ENCODE data around the gene FNTB. TPM values are rescaled to one million over a fixed set of nuclear protein-coding genes. Genes with fewer than 3 reads are reported as not detected.

The FNTB gene
- total and polyA plus RNA-seq, 2 experiments from 2014 or later, result 8.6 to 12.5 TPM

- no peaks in the 10 kb centered on the region for H3F3A ChIP-seq (replicated peaks; ENCODE audit: low read depth)
- H3K27me3 ChIP-seq (ENCODE audit: insufficient read depth), result no peaks in the 10 kb centered on the region
- H3K27ac ChIP-seq (ENCODE audit: low read depth), result no peak overlapping the region
- DNase-seq (ENCODE audit: low spot score), result no peak
- Mint-ChIP-seq H3K27ac (no peak overlapping the region), H3K27me3 (ENCODE audit: insufficient read depth, low read depth, poor library complexity) (no peaks in the 10 kb centered on the region), H3K36me3 (ENCODE audit: low read depth) (peaks cover 15% of the 10 kb centered on the region), H3K4me1 (no peaks in the 10 kb centered on the region), H3K9me3 (no peaks in the 10 kb centered on the region), H3K4me3 (no peak overlapping the region)
- H4K20me1 ChIP-seq (replicated peaks; ENCODE audit: insufficient read depth), result no peaks in the 10 kb centered on the region
- no peaks in the 10 kb centered on the region for H3K9me2 ChIP-seq (ENCODE audit: insufficient read depth)
- no peak for ATAC-seq
- H3K36me3 ChIP-seq (ENCODE audit: insufficient read depth), result peaks cover 5% of the 10 kb centered on the region
- H2AFZ ChIP-seq, result no peak overlapping the region
- no peaks in the 10 kb centered on the region for H3K4me1 ChIP-seq (ENCODE audit: insufficient read depth)
- no peak for TF ChIP-seq ZNF462 (CRISPR knock-in tag; IDR thresholded peaks at IDR 0.05)
- TF ChIP-seq JUNB (IDR thresholded peaks at IDR 0.05; ENCODE audit: unreplicated experiment), result no peak
- no peak for TF ChIP-seq ZNF114 (CRISPR knock-in tag; IDR thresholded peaks at IDR 0.05)
- no peak for TF ChIP-seq EZH2phosphoT487 (IDR thresholded peaks at IDR 0.05; ENCODE audit: unreplicated experiment)
- TF ChIP-seq REST (IDR thresholded peaks at IDR 0.05; ENCODE audit: unreplicated experiment), result no peak
- TF ChIP-seq ETS1 (IDR thresholded peaks at IDR 0.05), result no peak
- TF ChIP-seq CREB1 (CRISPR knock-in tag; IDR thresholded peaks at IDR 0.05; ENCODE audit: low read depth), result no peak
- no peak for TF ChIP-seq STAT1 (IDR thresholded peaks at IDR 0.05; ENCODE audit: unreplicated experiment)
- TF ChIP-seq POLR2AphosphoS5 (IDR thresholded peaks at IDR 0.05; ENCODE audit: low read depth), result no peak
- no peak for TF ChIP-seq ZNF331 (CRISPR knock-in tag; IDR thresholded peaks at IDR 0.05; ENCODE audit: low read depth)
- no peak for TF ChIP-seq NANOG (IDR thresholded peaks at IDR 0.05; ENCODE audit: borderline replicate concordance)
- TF ChIP-seq EZH2 (IDR thresholded peaks at IDR 0.05; ENCODE audit: low read depth, unreplicated experiment), result no peak
- TF ChIP-seq CTCF (conservative IDR thresholded peaks at IDR 0.05; ENCODE audit: low read depth in 2 of 2), result no peak
- H3K4me3 ChIP-seq, result no peak overlapping the region
- H3K79me2 ChIP-seq (replicated peaks; ENCODE audit: insufficient read depth), result no peaks in the 10 kb centered on the region
- no peak overlapping the region for H3K4me2 ChIP-seq
Measured at GRCh38 chr14:65027127-65027799, 40.6 kb downstream of the FNTB start.

Measured in GM23338 (cell line).